ENCODE data around the gene CAPG. TPM values are rescaled to one million over a fixed set of nuclear protein-coding genes. Genes with fewer than 3 reads are reported as not detected.
A peak's percentile ranks its signal among the peaks of the same experiment; 100 is the strongest.

CAPG gene
- total and polyA plus RNA-seq, 9 of the 15 experiments (the other 6 are each of a cell fraction or from before 2014, with no cell fraction given): 10.6 to 90.4 (median 56.0) TPM

DNA sequence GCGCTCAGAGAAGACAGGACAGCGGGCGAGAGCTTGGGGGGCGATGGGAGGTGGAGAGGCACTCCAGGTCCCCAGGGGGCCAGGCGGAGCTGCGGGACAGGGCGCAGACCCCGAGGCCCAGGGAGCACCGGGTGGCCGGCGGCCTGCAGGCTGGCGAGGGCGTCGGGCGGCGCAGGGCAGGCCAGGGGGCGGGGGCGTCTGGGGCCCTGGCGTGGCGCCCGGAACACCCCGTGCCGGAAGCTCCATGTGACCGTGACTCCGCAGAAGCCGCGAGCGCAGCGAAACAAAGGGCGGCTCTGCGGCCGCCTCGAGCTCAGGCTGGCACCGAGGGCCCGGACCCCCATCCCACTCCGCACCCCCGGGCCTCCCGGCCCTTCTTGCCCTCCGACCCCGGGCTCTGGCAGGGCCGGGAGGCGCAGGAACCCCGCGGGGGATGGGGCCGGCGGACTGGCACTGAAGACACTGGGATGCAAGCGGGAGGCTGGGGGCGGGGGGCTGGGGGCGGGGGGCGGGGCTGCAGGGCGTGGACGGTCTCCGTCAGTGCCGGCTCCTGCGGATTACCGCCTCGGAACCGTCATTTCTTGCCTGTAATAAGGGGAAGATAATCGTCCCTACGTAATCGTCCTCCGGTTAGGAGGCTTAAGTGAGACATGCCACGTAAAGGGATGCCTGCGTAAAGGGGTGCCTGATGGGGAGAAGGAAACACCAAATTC, 27.5 kb upstream of the CAPG start (continued):
- TF ChIP-seq, protein P1, sequence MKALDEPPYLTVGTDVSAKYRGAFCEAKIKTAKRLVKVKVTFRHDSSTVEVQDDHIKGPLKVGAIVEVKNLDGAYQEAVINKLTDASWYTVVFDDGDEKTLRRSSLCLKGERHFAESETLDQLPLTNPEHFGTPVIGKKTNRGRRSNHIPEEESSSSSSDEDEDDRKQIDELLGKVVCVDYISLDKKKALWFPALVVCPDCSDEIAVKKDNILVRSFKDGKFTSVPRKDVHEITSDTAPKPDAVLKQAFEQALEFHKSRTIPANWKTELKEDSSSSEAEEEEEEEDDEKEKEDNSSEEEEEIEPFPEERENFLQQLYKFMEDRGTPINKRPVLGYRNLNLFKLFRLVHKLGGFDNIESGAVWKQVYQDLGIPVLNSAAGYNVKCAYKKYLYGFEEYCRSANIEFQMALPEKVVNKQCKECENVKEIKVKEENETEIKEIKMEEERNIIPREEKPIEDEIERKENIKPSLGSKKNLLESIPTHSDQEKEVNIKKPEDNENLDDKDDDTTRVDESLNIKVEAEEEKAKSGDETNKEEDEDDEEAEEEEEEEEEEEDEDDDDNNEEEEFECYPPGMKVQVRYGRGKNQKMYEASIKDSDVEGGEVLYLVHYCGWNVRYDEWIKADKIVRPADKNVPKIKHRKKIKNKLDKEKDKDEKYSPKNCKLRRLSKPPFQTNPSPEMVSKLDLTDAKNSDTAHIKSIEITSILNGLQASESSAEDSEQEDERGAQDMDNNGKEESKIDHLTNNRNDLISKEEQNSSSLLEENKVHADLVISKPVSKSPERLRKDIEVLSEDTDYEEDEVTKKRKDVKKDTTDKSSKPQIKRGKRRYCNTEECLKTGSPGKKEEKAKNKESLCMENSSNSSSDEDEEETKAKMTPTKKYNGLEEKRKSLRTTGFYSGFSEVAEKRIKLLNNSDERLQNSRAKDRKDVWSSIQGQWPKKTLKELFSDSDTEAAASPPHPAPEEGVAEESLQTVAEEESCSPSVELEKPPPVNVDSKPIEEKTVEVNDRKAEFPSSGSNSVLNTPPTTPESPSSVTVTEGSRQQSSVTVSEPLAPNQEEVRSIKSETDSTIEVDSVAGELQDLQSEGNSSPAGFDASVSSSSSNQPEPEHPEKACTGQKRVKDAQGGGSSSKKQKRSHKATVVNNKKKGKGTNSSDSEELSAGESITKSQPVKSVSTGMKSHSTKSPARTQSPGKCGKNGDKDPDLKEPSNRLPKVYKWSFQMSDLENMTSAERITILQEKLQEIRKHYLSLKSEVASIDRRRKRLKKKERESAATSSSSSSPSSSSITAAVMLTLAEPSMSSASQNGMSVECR (CRISPR knock-in tag; IDR thresholded peaks at IDR 0.05): no peak
- TF ChIP-seq, protein P2, sequence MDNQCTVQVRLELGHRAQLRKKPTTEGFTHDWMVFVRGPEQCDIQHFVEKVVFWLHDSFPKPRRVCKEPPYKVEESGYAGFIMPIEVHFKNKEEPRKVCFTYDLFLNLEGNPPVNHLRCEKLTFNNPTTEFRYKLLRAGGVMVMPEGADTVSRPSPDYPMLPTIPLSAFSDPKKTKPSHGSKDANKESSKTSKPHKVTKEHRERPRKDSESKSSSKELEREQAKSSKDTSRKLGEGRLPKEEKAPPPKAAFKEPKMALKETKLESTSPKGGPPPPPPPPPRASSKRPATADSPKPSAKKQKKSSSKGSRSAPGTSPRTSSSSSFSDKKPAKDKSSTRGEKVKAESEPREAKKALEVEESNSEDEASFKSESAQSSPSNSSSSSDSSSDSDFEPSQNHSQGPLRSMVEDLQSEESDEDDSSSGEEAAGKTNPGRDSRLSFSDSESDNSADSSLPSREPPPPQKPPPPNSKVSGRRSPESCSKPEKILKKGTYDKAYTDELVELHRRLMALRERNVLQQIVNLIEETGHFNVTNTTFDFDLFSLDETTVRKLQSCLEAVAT (IDR thresholded peaks at IDR 0.05): no peak
- TF ChIP-seq, protein P3, sequence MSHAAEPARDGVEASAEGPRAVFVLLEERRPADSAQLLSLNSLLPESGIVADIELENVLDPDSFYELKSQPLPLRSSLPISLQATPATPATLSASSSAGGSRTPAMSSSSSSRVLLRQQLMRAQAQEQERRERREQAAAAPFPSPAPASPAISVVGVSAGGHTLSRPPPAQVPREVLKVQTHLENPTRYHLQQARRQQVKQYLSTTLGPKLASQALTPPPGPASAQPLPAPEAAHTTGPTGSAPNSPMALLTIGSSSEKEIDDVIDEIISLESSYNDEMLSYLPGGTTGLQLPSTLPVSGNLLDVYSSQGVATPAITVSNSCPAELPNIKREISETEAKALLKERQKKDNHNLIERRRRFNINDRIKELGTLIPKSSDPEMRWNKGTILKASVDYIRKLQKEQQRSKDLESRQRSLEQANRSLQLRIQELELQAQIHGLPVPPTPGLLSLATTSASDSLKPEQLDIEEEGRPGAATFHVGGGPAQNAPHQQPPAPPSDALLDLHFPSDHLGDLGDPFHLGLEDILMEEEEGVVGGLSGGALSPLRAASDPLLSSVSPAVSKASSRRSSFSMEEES (CRISPR knock-in tag; IDR thresholded peaks at IDR 0.05): peak; percentile 50
- TF ChIP-seq CXXC5 (CRISPR knock-in tag; IDR thresholded peaks at IDR 0.05) (peak; percentile 89), MXI1 (IDR thresholded peaks at IDR 0.05; ENCODE audit: low read depth, low read length) (no peak), NFYB (IDR thresholded peaks at IDR 0.05; ENCODE audit: extremely low read depth, insufficient read length) (no peak), SIN3A (IDR thresholded peaks at IDR 0.05; ENCODE audit: borderline replicate concordance in 2 of 2, control insufficient read depth in 1 of 2, low read depth in 2 of 2, low read length in 2 of 2) (peak in 1 of 2 experiments; percentile 51; a peak in 1 of 4 replicates), RUNX1 (IDR thresholded peaks at IDR 0.05; ENCODE audit: low read depth) (no peak), MCM3 (IDR thresholded peaks at IDR 0.05) (no peak), U2AF1 (optimal IDR thresholded peaks at IDR 0.05; ENCODE audit: low read depth, low read length) (no peak)
- TF ChIP-seq, protein P4, sequence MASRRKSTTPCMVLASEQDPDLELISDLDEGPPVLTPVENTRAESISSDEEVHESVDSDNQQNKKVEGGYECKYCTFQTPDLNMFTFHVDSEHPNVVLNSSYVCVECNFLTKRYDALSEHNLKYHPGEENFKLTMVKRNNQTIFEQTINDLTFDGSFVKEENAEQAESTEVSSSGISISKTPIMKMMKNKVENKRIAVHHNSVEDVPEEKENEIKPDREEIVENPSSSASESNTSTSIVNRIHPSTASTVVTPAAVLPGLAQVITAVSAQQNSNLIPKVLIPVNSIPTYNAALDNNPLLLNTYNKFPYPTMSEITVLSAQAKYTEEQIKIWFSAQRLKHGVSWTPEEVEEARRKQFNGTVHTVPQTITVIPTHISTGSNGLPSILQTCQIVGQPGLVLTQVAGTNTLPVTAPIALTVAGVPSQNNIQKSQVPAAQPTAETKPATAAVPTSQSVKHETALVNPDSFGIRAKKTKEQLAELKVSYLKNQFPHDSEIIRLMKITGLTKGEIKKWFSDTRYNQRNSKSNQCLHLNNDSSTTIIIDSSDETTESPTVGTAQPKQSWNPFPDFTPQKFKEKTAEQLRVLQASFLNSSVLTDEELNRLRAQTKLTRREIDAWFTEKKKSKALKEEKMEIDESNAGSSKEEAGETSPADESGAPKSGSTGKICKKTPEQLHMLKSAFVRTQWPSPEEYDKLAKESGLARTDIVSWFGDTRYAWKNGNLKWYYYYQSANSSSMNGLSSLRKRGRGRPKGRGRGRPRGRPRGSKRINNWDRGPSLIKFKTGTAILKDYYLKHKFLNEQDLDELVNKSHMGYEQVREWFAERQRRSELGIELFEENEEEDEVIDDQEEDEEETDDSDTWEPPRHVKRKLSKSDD (conservative IDR thresholded peaks at IDR 0.05; ENCODE audit: low read length): no peak
- TF ChIP-seq, protein P5, sequence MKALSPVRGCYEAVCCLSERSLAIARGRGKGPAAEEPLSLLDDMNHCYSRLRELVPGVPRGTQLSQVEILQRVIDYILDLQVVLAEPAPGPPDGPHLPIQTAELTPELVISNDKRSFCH (CRISPR knock-in tag; IDR thresholded peaks at IDR 0.05): no peak
- TF ChIP-seq, protein P5 (tag; IDR thresholded peaks at IDR 0.05): no peak
- TF ChIP-seq, protein P6, sequence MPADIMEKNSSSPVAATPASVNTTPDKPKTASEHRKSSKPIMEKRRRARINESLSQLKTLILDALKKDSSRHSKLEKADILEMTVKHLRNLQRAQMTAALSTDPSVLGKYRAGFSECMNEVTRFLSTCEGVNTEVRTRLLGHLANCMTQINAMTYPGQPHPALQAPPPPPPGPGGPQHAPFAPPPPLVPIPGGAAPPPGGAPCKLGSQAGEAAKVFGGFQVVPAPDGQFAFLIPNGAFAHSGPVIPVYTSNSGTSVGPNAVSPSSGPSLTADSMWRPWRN (IDR thresholded peaks at IDR 0.05; ENCODE audit: low read depth): no peak
